ENCODE data around the gene BCL3. TPM values are rescaled to one million over a fixed set of nuclear protein-coding genes. Genes with fewer than 3 reads are reported as not detected.
A peak's percentile ranks its signal among the peaks of the same experiment; 100 is the strongest.

The BCL3 gene
- total and polyA plus RNA-seq, 2 of the 13 experiments (the other 11 are each of a cell fraction or from before 2014, with no cell fraction given) = 2.3 to 4.0 TPM

- TF ChIP-seq DRAP1 (CRISPR knock-in tag; IDR thresholded peaks at IDR 0.05) (peak; percentile 45; the same call in 1 of the 2 replicates), CENPX (CRISPR knock-in tag; IDR thresholded peaks at IDR 0.05) (no peak), CREM (IDR thresholded peaks at IDR 0.05) (peak; percentile 77; the same call in 1 of the 2 replicates), CREM (CRISPR knock-in tag; IDR thresholded peaks at IDR 0.05) (no peak), ZNF256 (CRISPR knock-in tag; conservative IDR thresholded peaks at IDR 0.05) (no peak), HNF4A (CRISPR knock-in tag; IDR thresholded peaks at IDR 0.05) (peak; percentile 70), RNF219 (CRISPR knock-in tag; IDR thresholded peaks at IDR 0.05) (no peak), ZNF343 (CRISPR knock-in tag; IDR thresholded peaks at IDR 0.05) (no peak), NBN (conservative IDR thresholded peaks at IDR 0.05) (no peak), GATA4 (IDR thresholded peaks at IDR 0.05; ENCODE audit: borderline replicate concordance, low read depth) (no peak; the same call in 1 of the 2 replicates), HMG20A (CRISPR knock-in tag; IDR thresholded peaks at IDR 0.05; ENCODE audit: borderline replicate concordance) (peak; percentile 58; the same call in 1 of the 2 replicates), DBP (CRISPR knock-in tag; IDR thresholded peaks at IDR 0.05; ENCODE audit: not compliant biosample characterization) (no peak), DPF2 (CRISPR knock-in tag; IDR thresholded peaks at IDR 0.05; ENCODE audit: borderline replicate concordance, low read depth) (peak; percentile 91), MAFG (CRISPR knock-in tag; IDR thresholded peaks at IDR 0.05) (no peak), AGO1 (IDR thresholded peaks at IDR 0.05; ENCODE audit: low read depth, low read length, poor library complexity, severe bottlenecking) (no peak), ZNF205 (CRISPR knock-in tag; IDR thresholded peaks at IDR 0.05) (peak; percentile 56; the same call in 1 of the 2 replicates), ZNF512 (CRISPR knock-in tag; IDR thresholded peaks at IDR 0.05) (no peak), ZBTB1 (CRISPR knock-in tag; IDR thresholded peaks at IDR 0.05; ENCODE audit: borderline replicate concordance) (no peak), ZBTB42 (CRISPR knock-in tag; IDR thresholded peaks at IDR 0.05) (no peak), NFRKB (IDR thresholded peaks at IDR 0.05) (no peak), ZNF850 (CRISPR knock-in tag; conservative IDR thresholded peaks at IDR 0.05) (no peak), SALL1 (CRISPR knock-in tag; IDR thresholded peaks at IDR 0.05) (peak; percentile 76), DNMT1 (CRISPR knock-in tag; IDR thresholded peaks at IDR 0.05) (no peak), ZNF451 (CRISPR knock-in tag; IDR thresholded peaks at IDR 0.05) (peak; percentile 58; the same call in 1 of the 2 replicates), ZNF484 (CRISPR knock-in tag; IDR thresholded peaks at IDR 0.05; ENCODE audit: borderline replicate concordance, low read depth) (no peak), ZXDC (CRISPR knock-in tag; IDR thresholded peaks at IDR 0.05) (no peak)
These were observed 48.2 kb downstream of the BCL3 start (continued) for GRCh38 chr19:44796701-44797115.
